Adipose tissue (tissue), 3 donors: ENCODE measurements around the gene LMCD1. TPM values are rescaled to one million over a fixed set of nuclear protein-coding genes. Genes with fewer than 3 reads are reported as not detected.

Experiments
- H3K27ac ChIP-seq: one replicate; pipeline ENCODE4 v1.5.1; 2013; ENCODE audit warnings: low read depth, low read length
- WGBS, 3 donors: extraction: QIAGEN DNeasy Blood & Tissue Kit; methylation state at CpG; one replicate each; pipeline ENCODE4 v1.1.7; 2013; 5-methylcytosine and 5-hydroxymethylcytosine counted together
- polyA plus RNA-seq, 3 donors: library from polyadenylated mRNA; stranded (reverse); fragments of 200-250 nt; gene quantifications; one replicate each; pipeline ENCODE4 v1.2.3, GENCODE V29; 2013
- donor health status: healthy with polysubstance abuse.
- donor health status: Bipolar disorder and iron deficiency.
- donor health status: healthy.

LMCD1 gene
- polyA plus RNA-seq, 3 donors: 28.7 to 217 (median 79.1) TPM

GRCh38 chr3:8499181-8499611 is 2.4 kb upstream of the LMCD1 start:
- no peak overlapping the region for H3K27ac ChIP-seq
- 44 to 57% (median 45%) methylated on average over 1 of the region's 1 CpG for WGBS, 3 donors

GRCh38 chr3:8500319-8500988 is 1.2 kb upstream of the LMCD1 start:
- 27 to 50% (median 45%) methylated on average over 11 of the region's 11 CpGs for WGBS, 3 donors
- H3K27ac ChIP-seq: no peak overlapping the region

DNA sequence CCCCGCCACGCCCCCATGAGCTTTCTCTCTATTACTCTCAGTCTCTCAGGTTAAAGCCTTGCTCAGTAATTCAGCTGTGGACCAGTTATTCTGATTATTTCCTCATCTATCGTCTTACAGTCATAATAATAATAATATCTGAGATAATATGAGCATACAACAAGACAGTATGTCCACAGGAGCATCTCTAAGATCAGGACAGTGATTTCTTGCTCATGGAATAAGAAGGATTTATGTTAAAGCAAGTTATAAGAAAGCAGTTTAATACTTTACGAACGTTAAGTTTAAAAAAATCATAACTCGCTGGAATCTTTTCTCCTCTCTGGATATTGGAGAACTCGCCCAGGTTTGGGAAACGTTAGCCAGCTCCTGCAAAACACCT is 643 bp upstream of the LMCD1 start:
- 4 to 11% (median 10%) methylated on average over 8 of the region's 8 CpGs for WGBS, 3 donors
- no peak overlapping the region for H3K27ac ChIP-seq

DNA sequence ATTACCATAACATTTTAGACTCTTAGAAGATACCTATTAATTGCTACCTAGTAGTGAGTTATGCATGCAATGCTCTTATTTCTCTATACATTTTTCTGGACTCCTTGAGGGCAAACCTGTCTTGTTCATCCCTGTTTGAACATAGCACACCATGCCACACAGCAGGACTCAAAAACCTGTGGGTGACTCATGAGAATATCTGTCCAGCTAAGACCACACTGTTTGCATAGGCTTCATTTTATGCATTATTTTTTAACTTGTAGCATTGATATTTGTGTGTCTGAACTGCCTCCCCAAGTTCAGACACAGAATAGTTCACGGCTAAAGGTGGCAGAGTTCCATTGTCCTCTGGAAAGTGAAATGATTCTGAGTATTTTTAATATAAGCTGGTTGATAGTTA is 1.8 kb downstream of the LMCD1 start:
- WGBS, 3 donors: 51 to 65% (median 53%) methylated on average over 1 of the region's 1 CpG
- no peak overlapping the region for H3K27ac ChIP-seq

DNA sequence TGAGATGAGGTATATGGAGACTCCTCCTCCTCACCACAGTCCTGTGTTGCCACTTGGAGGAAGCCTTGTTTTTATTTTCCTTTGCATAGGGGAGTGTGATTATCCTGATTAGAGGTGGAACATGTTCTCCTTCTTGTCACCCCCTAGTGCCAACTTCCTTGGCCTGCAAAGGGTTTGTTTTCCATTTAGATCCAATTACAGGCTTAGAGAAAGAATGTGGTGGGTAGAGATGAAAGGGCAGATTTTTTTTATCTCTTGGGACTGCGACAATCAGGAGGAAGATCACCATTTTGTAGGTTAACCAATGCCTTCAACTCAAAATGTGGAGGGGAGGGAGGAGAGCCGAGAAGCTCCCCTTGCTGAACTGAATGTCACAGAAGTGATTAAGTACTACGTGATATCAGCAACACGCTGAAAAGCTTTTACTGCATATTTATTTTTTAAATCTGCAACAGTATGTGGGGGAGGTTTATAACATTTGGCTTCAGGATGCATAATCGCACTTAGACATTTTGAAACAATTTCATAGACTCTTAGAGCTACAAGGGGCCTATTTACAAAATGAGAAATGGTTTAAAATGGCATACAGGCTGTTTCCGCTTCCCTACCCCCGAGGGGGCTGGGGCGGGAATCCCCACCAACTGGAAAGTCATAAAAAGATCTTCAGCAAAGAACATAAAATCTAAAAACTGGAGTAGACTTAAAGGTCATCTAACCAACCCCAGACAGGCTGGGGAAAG is 2.4 kb downstream of the LMCD1 start:
- 37 to 46% (median 40%) methylated on average over 8 of the region's 8 CpGs for WGBS, 3 donors
- H3K27ac ChIP-seq: no peak overlapping the region

DNA sequence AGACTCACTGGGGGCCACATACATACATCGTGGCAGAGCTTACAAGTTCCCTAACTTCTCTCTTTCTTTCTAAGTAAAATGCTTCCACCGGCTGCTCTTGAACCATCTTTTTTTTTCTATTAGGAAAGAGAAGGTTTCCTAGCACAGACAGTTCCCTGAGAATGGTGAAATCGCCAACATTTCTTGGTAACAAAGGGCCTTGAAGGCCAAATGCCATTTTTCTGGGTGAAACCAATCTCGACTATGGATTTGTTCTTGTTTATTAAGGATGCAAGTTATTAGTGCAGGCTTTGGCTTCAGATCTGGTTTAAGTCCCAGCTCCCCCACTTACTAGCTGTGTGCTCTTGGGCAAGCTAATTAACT is 3.0 kb downstream of the LMCD1 start:
- H3K27ac ChIP-seq: no peak overlapping the region
- WGBS, 3 donors: 46 to 77% (median 53%) methylated on average over 4 of the region's 4 CpGs

- H3K27ac ChIP-seq: no peak overlapping the region
- 23 to 48% (median 35%) methylated on average over 3 of the region's 3 CpGs for WGBS, 3 donors
Observed at GRCh38 chr3:8505621-8506020, 4.0 kb downstream of the LMCD1 start.

DNA sequence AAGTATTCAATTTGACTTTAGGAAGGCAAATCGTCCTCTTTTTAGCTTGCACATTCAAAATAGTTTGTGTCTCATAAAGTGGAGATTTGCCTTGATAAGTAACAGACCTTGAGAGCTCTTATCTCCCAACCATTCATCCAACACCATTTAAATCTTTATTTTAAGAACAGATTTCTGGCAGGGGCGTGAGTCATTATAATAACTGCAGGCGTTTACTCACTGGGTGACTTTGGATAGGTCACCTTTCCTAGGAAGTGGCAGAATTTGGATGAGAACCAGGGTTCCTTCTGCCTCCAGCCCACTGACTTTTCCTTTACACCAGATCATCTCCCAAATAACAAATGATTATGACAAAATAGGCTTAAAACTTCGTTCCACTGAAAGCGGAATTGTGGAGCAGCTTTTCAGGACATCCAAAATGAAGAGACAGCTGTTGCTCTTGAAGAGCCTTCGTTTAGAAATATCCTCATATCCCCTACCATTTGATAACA is 5.0 kb downstream of the LMCD1 start:
- WGBS, 3 donors: 58 to 62% (median 60%) methylated on average over 6 of the region's 6 CpGs
- H3K27ac ChIP-seq: no peak overlapping the region

- no peak overlapping the region for H3K27ac ChIP-seq
- WGBS, 3 donors: 52 to 71% (median 62%) methylated on average over 3 of the region's 3 CpGs
Observed at GRCh38 chr3:8507496-8507895, 5.9 kb downstream of the LMCD1 start.

- 72 to 91% (median 80%) methylated on average over 6 of the region's 6 CpGs for WGBS, 3 donors
- no peak overlapping the region for H3K27ac ChIP-seq
Observed at GRCh38 chr3:8509961-8510360, 8.3 kb downstream of the LMCD1 start.

GRCh38 chr3:8512234-8512633 is 10.6 kb downstream of the LMCD1 start:
- H3K27ac ChIP-seq: no peak overlapping the region
- WGBS, 3 donors: 93 to 95% (median 94%) methylated on average over 1 of the region's 1 CpG

GRCh38 chr3:8516047-8516661 is 14.5 kb downstream of the LMCD1 start:
- no peak overlapping the region for H3K27ac ChIP-seq
- 49 to 83% (median 57%) methylated on average over 9 of the region's 9 CpGs for WGBS, 3 donors

DNA sequence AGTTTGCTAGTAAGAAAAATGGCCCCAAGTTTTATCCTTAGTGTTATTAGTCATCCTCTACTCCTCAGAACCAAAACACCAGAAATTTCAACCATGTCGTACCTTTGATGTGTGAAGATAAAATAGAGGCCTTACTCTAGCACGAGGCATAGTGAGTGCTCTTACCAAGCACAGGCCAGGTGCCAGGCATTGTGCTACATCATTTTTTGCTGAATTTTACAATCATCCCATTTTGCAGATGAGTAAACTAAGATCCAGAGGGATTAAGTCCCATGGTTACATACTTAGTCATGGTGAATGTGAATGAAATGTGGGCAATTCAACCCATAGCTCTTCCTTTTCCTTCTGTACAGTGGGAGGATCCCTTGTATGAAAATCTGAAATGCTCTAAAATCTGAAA is 15.2 kb downstream of the LMCD1 start:
- WGBS, 3 donors: 81 to 91% (median 87%) methylated on average over 2 of the region's 2 CpGs
- no peak overlapping the region for H3K27ac ChIP-seq

DNA sequence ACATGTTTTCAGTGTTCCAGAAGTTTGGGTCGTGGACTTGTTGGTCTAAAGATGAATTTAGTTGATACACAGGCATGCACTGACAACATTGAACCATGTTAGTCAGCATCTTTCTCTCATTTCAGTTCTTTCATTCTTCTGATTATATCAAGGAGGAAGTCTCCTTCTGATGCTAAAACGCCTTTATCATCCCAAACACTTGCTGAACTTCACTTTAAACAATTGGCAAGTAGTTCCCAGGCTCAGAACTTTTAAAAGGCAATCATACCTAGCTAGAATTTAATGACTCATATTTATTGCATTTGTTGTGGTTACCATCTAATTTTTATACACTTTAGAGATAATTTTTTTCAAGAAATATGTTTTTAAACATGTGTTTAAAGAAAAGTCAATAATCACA is 15.9 kb downstream of the LMCD1 start:
- 48 to 66% (median 51%) methylated on average over 2 of the region's 2 CpGs for WGBS, 3 donors
- H3K27ac ChIP-seq: no peak overlapping the region

GRCh38 chr3:8518138-8518537 is 16.5 kb downstream of the LMCD1 start:
- H3K27ac ChIP-seq: no peak overlapping the region
- WGBS, 3 donors: 86 to 94% (median 87%) methylated on average over 2 of the region's 2 CpGs

DNA sequence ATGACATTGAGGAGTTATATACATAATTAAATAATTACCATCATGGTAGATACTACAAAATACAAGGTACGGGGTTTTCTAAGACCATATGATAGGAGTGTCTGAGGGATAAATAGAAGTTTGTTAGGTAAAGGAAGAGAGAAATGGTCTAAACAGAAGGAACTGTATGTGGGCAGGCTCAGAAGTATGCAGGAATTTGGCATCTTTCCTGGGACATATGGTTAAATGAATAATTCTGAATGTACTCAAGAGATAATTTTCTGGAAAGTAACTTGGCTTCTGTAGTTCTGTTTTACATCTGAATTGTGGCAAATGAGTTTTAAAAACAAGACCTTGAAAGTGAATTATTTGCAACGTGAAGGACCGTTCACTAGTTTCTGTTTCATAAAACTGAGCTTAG is 17.5 kb downstream of the LMCD1 start:
- 60 to 77% (median 62%) methylated on average over 3 of the region's 3 CpGs for WGBS, 3 donors
- H3K27ac ChIP-seq: no peak overlapping the region

GRCh38 chr3:8519774-8520448 is 18.3 kb downstream of the LMCD1 start:
- 62 to 72% (median 69%) methylated on average over 2 of the region's 2 CpGs for WGBS, 3 donors
- no peak overlapping the region for H3K27ac ChIP-seq

GRCh38 chr3:8520816-8521403 is 19.3 kb downstream of the LMCD1 start:
- H3K27ac ChIP-seq: no peak overlapping the region
- WGBS, 3 donors: 83 to 88% (median 84%) methylated on average over 9 of the region's 9 CpGs

- H3K27ac ChIP-seq: no peak overlapping the region
- WGBS, 3 donors: 70 to 81% (median 76%) methylated on average over 1 of the region's 1 CpG
Observed at GRCh38 chr3:8523041-8523440, 21.4 kb downstream of the LMCD1 start.
